Activated naive CD8-positive, alpha-beta T cell treated with anti-CD3 and anti-CD28 coated beads for 36 hours (primary cell): ENCODE results near the gene STRIT1. TPM values are rescaled to one million over a fixed set of nuclear protein-coding genes. Genes with fewer than 3 reads are reported as not detected.

ENCODE experiments used
- DNase-seq: peaks from one replicate; pipeline ENCODE4 v3.0.0; 2021
- H3K27ac Mint-ChIP-seq: one replicate; pipeline ENCODE4 v1.8.0; 2022; ENCODE audit warnings: mild to moderate bottlenecking, moderate library complexity, mixed read lengths
- H3K27me3 Mint-ChIP-seq: one replicate; pipeline ENCODE4 v1.8.0; 2022; ENCODE audit warnings: mild to moderate bottlenecking, mixed read lengths
- H3K36me3 Mint-ChIP-seq: one replicate; pipeline ENCODE4 v1.8.0; 2021; ENCODE audit warnings: mild to moderate bottlenecking, mixed read lengths
- H3K4me1 Mint-ChIP-seq: one replicate; pipeline ENCODE4 v1.8.0; 2021; ENCODE audit warnings: mixed read lengths
- H3K4me3 Mint-ChIP-seq: one replicate; pipeline ENCODE4 v1.8.0; 2022; ENCODE audit warnings: mild to moderate bottlenecking, moderate library complexity, mixed read lengths
- H3K9me3 Mint-ChIP-seq: one replicate; pipeline ENCODE4 v1.8.0; 2022; ENCODE audit warnings: mixed read lengths
- total RNA-seq, 2 experiments: library from RNA; stranded (reverse); gene quantifications; one replicate each; pipeline ENCODE4 v1.2.3, GENCODE V29; 2021

STRIT1 gene
- total RNA-seq, result not detected

GRCh38 chr3:155293516-155293915 lies at the start of gene STRIT1:
Gene STRIT1 (minus strand): TSS chr3:155293683.
- Mint-ChIP-seq H3K27ac (no peak within 1 kb of the TSS), H3K27me3 (peaks cover 4% of the 10 kb centered on the region), H3K9me3 (peaks cover 8% of the 10 kb centered on the region), H3K36me3 (no peaks in the 10 kb centered on the region), H3K4me1 (no peaks in the 10 kb centered on the region), H3K4me3 (no peak within 1 kb of the TSS)
- DNase-seq, result no peak

GRCh38 chr3:155342344-155342743 lies 48.9 kb upstream of the STRIT1 start:
- Mint-ChIP-seq H3K4me1 (no peaks in the 10 kb centered on the region), H3K27me3 (no peaks in the 10 kb centered on the region), H3K9me3 (no peaks in the 10 kb centered on the region), H3K36me3 (no peaks in the 10 kb centered on the region), H3K27ac (no peak overlapping the region), H3K4me3 (no peak overlapping the region)
- no peak for DNase-seq

- Mint-ChIP-seq H3K27me3 (no peaks in the 10 kb centered on the region), H3K27ac (no peak overlapping the region), H3K36me3 (no peaks in the 10 kb centered on the region), H3K4me1 (peaks cover 13% of the 10 kb centered on the region), H3K4me3 (no peak overlapping the region), H3K9me3 (no peaks in the 10 kb centered on the region)
- no peak for DNase-seq
Observed at GRCh38 chr3:155339052-155339451, 45.6 kb upstream of the STRIT1 start.

- peaks cover 13% of the 10 kb centered on the region for H3K4me1 Mint-ChIP-seq
- H3K36me3 Mint-ChIP-seq, result no peaks in the 10 kb centered on the region
- no peaks in the 10 kb centered on the region for H3K9me3 Mint-ChIP-seq
- H3K27ac Mint-ChIP-seq, result no peak overlapping the region
- no peak overlapping the region for H3K4me3 Mint-ChIP-seq
- no peaks in the 10 kb centered on the region for H3K27me3 Mint-ChIP-seq
- DNase-seq, result no peak
Observed at GRCh38 chr3:155335724-155336354, 42.4 kb upstream of the STRIT1 start.

- Mint-ChIP-seq H3K4me3 (no peak overlapping the region), H3K36me3 (no peaks in the 10 kb centered on the region)
Observed at GRCh38 chr3:155334914-155335723, 41.6 kb upstream of the STRIT1 start.

GRCh38 chr3:155334215-155334913 lies 40.9 kb upstream of the STRIT1 start:
- Mint-ChIP-seq H3K9me3 (no peaks in the 10 kb centered on the region), H3K36me3 (no peaks in the 10 kb centered on the region), H3K4me1 (peaks cover 13% of the 10 kb centered on the region), H3K4me3 (no peak overlapping the region), H3K27me3 (no peaks in the 10 kb centered on the region), H3K27ac (no peak overlapping the region)
- DNase-seq, result no peak

More at GRCh38 chr3:155334914-155335723, 41.6 kb upstream of the STRIT1 start:
- Mint-ChIP-seq H3K4me1 (peaks cover 13% of the 10 kb centered on the region), H3K9me3 (no peaks in the 10 kb centered on the region), H3K27ac (no peak overlapping the region), H3K27me3 (no peaks in the 10 kb centered on the region)
- peak; percentile 6 for DNase-seq

GRCh38 chr3:155332716-155333115 lies 39.2 kb upstream of the STRIT1 start:
- no peak for DNase-seq
- Mint-ChIP-seq H3K27ac (no peak overlapping the region), H3K36me3 (no peaks in the 10 kb centered on the region), H3K9me3 (no peaks in the 10 kb centered on the region), H3K4me3 (no peak overlapping the region), H3K4me1 (peaks cover 13% of the 10 kb centered on the region), H3K27me3 (no peaks in the 10 kb centered on the region)

- no peak overlapping the region for H3K4me3 Mint-ChIP-seq
- no peak for DNase-seq
- peaks cover 13% of the 10 kb centered on the region for H3K4me1 Mint-ChIP-seq
- H3K36me3 Mint-ChIP-seq, result no peaks in the 10 kb centered on the region
- no peak overlapping the region for H3K27ac Mint-ChIP-seq
- H3K9me3 Mint-ChIP-seq, result no peaks in the 10 kb centered on the region
- no peaks in the 10 kb centered on the region for H3K27me3 Mint-ChIP-seq
Observed at GRCh38 chr3:155331078-155331477, 37.6 kb upstream of the STRIT1 start.

- Mint-ChIP-seq H3K27ac (no peak overlapping the region), H3K9me3 (no peaks in the 10 kb centered on the region), H3K27me3 (no peaks in the 10 kb centered on the region), H3K36me3 (no peaks in the 10 kb centered on the region), H3K4me3 (no peak overlapping the region), H3K4me1 (peaks cover 11% of the 10 kb centered on the region)
- DNase-seq, result no peak
Observed at GRCh38 chr3:155330370-155330769, 36.9 kb upstream of the STRIT1 start.

- no peaks in the 10 kb centered on the region for H3K9me3 Mint-ChIP-seq
- H3K36me3 Mint-ChIP-seq, result no peaks in the 10 kb centered on the region
- DNase-seq, result no peak
- no peak overlapping the region for H3K4me3 Mint-ChIP-seq
- no peaks in the 10 kb centered on the region for H3K27me3 Mint-ChIP-seq
- H3K27ac Mint-ChIP-seq, result no peak overlapping the region
- peaks cover 3% of the 10 kb centered on the region for H3K4me1 Mint-ChIP-seq
Observed at GRCh38 chr3:155329513-155330048, 36.1 kb upstream of the STRIT1 start.

- DNase-seq, result no peak
- H3K4me3 Mint-ChIP-seq, result no peak overlapping the region
- H3K36me3 Mint-ChIP-seq, result no peaks in the 10 kb centered on the region
- no peaks in the 10 kb centered on the region for H3K4me1 Mint-ChIP-seq
- no peaks in the 10 kb centered on the region for H3K9me3 Mint-ChIP-seq
- no peaks in the 10 kb centered on the region for H3K27me3 Mint-ChIP-seq
- no peak overlapping the region for H3K27ac Mint-ChIP-seq
Observed at GRCh38 chr3:155327871-155328270, 34.4 kb upstream of the STRIT1 start.

- Mint-ChIP-seq H3K4me3 (no peak overlapping the region), H3K4me1 (no peaks in the 10 kb centered on the region), H3K27ac (no peak overlapping the region), H3K27me3 (no peaks in the 10 kb centered on the region), H3K9me3 (no peaks in the 10 kb centered on the region), H3K36me3 (no peaks in the 10 kb centered on the region)
- no peak for DNase-seq
Observed at GRCh38 chr3:155327430-155327829, 33.9 kb upstream of the STRIT1 start.

- no peaks in the 10 kb centered on the region for H3K36me3 Mint-ChIP-seq
- H3K27ac Mint-ChIP-seq, result no peak overlapping the region
- no peaks in the 10 kb centered on the region for H3K4me1 Mint-ChIP-seq
- no peaks in the 10 kb centered on the region for H3K27me3 Mint-ChIP-seq
- H3K9me3 Mint-ChIP-seq, result no peaks in the 10 kb centered on the region
- no peak for DNase-seq
- no peak overlapping the region for H3K4me3 Mint-ChIP-seq
Observed at GRCh38 chr3:155326901-155327300, 33.4 kb upstream of the STRIT1 start.

- no peaks in the 10 kb centered on the region for H3K4me1 Mint-ChIP-seq
- H3K27me3 Mint-ChIP-seq, result no peaks in the 10 kb centered on the region
- no peak for DNase-seq
- no peaks in the 10 kb centered on the region for H3K36me3 Mint-ChIP-seq
- no peak overlapping the region for H3K27ac Mint-ChIP-seq
- no peak overlapping the region for H3K4me3 Mint-ChIP-seq
- no peaks in the 10 kb centered on the region for H3K9me3 Mint-ChIP-seq
Observed at GRCh38 chr3:155326244-155326643, 32.8 kb upstream of the STRIT1 start.

GRCh38 chr3:155325263-155325835 lies 31.9 kb upstream of the STRIT1 start:
- Mint-ChIP-seq H3K9me3 (no peaks in the 10 kb centered on the region), H3K4me3 (no peak overlapping the region), H3K27me3 (no peaks in the 10 kb centered on the region), H3K27ac (no peak overlapping the region), H3K36me3 (no peaks in the 10 kb centered on the region), H3K4me1 (no peaks in the 10 kb centered on the region)
- DNase-seq, result no peak
